Measurements from ENCODE around the gene GRID2. TPM values are rescaled to one million over a fixed set of nuclear protein-coding genes. Genes with fewer than 3 reads are reported as not detected.

GRID2 gene
- total and polyA plus RNA-seq, 10 of the 15 experiments (the other 5 are each of a cell fraction or from before 2014, with no cell fraction given): not detected

DNA sequence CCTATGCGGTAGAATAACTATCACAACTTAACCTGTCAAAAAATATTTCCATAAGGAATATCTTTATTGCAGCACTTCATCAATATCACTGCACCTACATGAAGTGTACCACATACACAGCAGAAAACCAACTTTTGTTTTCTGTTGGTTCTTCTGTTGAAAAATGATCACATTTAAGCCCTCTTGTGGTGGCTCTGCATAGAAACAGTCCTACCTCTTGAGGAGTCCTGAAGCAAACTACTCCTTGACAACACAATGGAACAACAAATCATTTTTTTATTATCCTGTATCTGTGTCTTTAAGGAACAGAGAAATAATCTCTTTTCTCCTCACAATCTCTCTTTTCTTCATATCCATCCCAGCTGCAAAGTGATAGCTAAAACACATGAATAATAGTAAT lies 1484.9 kb downstream of the GRID2 start (continued):
- TF ChIP-seq, protein P1, sequence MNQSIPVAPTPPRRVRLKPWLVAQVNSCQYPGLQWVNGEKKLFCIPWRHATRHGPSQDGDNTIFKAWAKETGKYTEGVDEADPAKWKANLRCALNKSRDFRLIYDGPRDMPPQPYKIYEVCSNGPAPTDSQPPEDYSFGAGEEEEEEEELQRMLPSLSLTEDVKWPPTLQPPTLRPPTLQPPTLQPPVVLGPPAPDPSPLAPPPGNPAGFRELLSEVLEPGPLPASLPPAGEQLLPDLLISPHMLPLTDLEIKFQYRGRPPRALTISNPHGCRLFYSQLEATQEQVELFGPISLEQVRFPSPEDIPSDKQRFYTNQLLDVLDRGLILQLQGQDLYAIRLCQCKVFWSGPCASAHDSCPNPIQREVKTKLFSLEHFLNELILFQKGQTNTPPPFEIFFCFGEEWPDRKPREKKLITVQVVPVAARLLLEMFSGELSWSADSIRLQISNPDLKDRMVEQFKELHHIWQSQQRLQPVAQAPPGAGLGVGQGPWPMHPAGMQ (IDR thresholded peaks at IDR 0.05; ENCODE audit: borderline replicate concordance): no peak
- TF ChIP-seq KAT2A (conservative IDR thresholded peaks at IDR 0.05; ENCODE audit: control insufficient read depth, low read depth, low read length) (no peak), TARDBP (IDR thresholded peaks at IDR 0.05; ENCODE audit: borderline replicate concordance) (no peak), RAD21 (IDR thresholded peaks at IDR 0.05; ENCODE audit: insufficient read depth, low read depth, low read length) (peak; percentile 24; the same call in 1 of the 2 replicates)
- TF ChIP-seq, protein P2, sequence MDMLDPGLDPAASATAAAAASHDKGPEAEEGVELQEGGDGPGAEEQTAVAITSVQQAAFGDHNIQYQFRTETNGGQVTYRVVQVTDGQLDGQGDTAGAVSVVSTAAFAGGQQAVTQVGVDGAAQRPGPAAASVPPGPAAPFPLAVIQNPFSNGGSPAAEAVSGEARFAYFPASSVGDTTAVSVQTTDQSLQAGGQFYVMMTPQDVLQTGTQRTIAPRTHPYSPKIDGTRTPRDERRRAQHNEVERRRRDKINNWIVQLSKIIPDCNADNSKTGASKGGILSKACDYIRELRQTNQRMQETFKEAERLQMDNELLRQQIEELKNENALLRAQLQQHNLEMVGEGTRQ (IDR thresholded peaks at IDR 0.05; ENCODE audit: borderline replicate concordance, low read depth, low read length): no peak

DNA sequence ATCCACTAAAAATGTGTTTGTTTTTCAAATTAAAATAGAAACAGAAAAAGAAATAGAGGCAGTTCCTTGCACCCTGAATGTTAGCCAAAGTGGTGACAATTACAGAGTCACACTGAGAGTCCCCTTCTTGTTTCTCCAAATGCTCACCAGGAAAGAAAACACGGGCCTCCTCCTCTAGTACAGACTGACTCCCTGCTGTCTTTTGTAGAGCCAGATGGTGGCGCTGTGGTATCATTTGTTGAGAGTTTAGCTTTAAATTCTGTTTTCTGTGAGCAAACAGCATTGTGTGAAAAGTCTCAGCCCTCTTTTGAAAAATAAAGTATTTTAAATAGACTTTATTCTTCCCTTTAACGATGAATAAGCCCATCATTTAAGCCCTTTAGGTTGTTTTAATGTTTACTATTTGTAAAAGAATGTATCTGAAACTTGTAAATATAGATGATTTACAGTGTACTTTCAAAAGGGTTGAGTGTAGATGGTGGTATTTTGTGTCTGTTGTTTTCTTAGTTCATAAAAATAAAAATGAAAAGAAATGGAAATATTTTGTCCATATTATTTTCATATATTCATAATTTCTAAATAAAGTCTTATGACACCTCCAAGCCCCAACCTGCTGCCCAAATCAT lies 1487.9 kb downstream of the GRID2 start:
- FAIRE-seq: peak; percentile 38
- peak; percentile 91 for ATAC-seq
- no TSS peak for BruUV-seq (replicated peaks)
- H3K4me1 ChIP-seq (ENCODE audit: control insufficient read depth, insufficient read depth, low read length): no peaks in the 10 kb centered on the region
- RAD21 ChIA-PET (ENCODE audit: unreplicated experiment): interaction anchor here (0.8 to 1.0 kb wide), 2 partner anchors 88 to 285 kb away, joined by 3 read pairs; no protein-coding TSS in a partner anchor
- H3K4me2 ChIP-seq (ENCODE audit: control insufficient read depth, insufficient read depth): no peak overlapping the region
- no peaks in the 10 kb centered on the region for H3K36me3 ChIP-seq (ENCODE audit: control insufficient read depth in 2 of 2, insufficient read depth in 2 of 2, low read length in 1 of 2)
- H3K9ac ChIP-seq (ENCODE audit: control insufficient read depth, insufficient read depth, low read length): no peak overlapping the region
- H3K27me3 ChIP-seq (replicated peaks in 1 of 2; ENCODE audit: control insufficient read depth in 2 of 2, insufficient read depth in 2 of 2, low read length in 1 of 2): no peaks in the 10 kb centered on the region
- H3K4me3 ChIP-seq: no peak overlapping the region
- in situ Hi-C loops (cut with MboI) (loop anchor here (25.0 kb wide), 1 partner anchor 346 kb away; no protein-coding TSS in a partner anchor), intact Hi-C loops (cut with micrococcal nuclease; ENCODE audit: unreplicated experiment) (loop anchor here (1.0 to 10.0 kb wide), 4 partner anchors 336 to 803 kb away; no protein-coding TSS in a partner anchor)
- no peak overlapping the region for H2AFZ ChIP-seq (ENCODE audit: control insufficient read depth, low read depth, low read length)
- POLR2A ChIA-PET: no interaction called here
- SMC1A ChIA-PET (ENCODE audit: uncharacterized antibody, unreplicated experiment): interaction anchor here (0.7 to 1.0 kb wide), 5 partner anchors 13 to 598 kb away, joined by 3 read pairs; no protein-coding TSS in a partner anchor
- H3K27ac ChIP-seq (ENCODE audit: control insufficient read depth, insufficient read depth): no peak overlapping the region
- WGBS (ENCODE audit: insufficient coverage, insufficient replicate concordance, low lambda C conversion rate, missing lambda C conversion rate): 0% methylated on average over 3 of the region's 3 CpGs
- CTCF ChIA-PET: interaction anchor here (0.8 to 2.0 kb wide), 9 partner anchors 14 to 598 kb away, joined by 3 to 9 read pairs (median 3); no protein-coding TSS in a partner anchor
- no peak for DNase-seq (ENCODE audit: low read depth, low spot score)
- no peaks in the 10 kb centered on the region for H3K9me3 ChIP-seq (replicated peaks; ENCODE audit: control insufficient read depth, insufficient read depth, low read length)
- H3K79me2 ChIP-seq (ENCODE audit: control insufficient read depth, insufficient read depth, low read length): no peaks in the 10 kb centered on the region
- no peaks in the 10 kb centered on the region for H4K20me1 ChIP-seq (ENCODE audit: control insufficient read depth, insufficient read depth)
- TF ChIP-seq EED (IDR thresholded peaks at IDR 0.05; ENCODE audit: low read depth) (no peak), MYB (IDR thresholded peaks at IDR 0.05; ENCODE audit: borderline replicate concordance, low read depth, low read length) (no peak), CTCF (IDR thresholded peaks at IDR 0.05 in 2 of 3, conservative IDR thresholded peaks at IDR 0.05 in 1 of 3; ENCODE audit: control insufficient read depth in 2 of 3, extremely low read depth in 1 of 3, insufficient read depth in 1 of 3, low read depth in 3 of 3, low read length in 3 of 3) (peak; percentile 72 to 87 (median 84)), RBBP5 (conservative IDR thresholded peaks at IDR 0.05) (no peak), HCFC1 (IDR thresholded peaks at IDR 0.05; ENCODE audit: low read length) (no peak), SMC3 (IDR thresholded peaks at IDR 0.05; ENCODE audit: borderline replicate concordance, low read length) (peak; percentile 74), BACH1 (IDR thresholded peaks at IDR 0.05; ENCODE audit: borderline replicate concordance) (no peak), NBN (IDR thresholded peaks at IDR 0.05) (no peak), RAD21 (IDR thresholded peaks at IDR 0.05; ENCODE audit: insufficient read depth, low read depth, low read length) (peak; percentile 96), HDAC6 (IDR thresholded peaks at IDR 0.05; ENCODE audit: unreplicated experiment) (no peak)

All from GM12878 (cell line).